Measurements from ENCODE around the gene FPR1. TPM values are rescaled to one million over a fixed set of nuclear protein-coding genes. Genes with fewer than 3 reads are reported as not detected.

FPR1 gene
- polyA plus RNA-seq, 5 donors = 1.2 to 2.7 (median 2.3) TPM

GRCh38 chr19:51706885-51707284 lies 44.8 kb downstream of the FPR1 start:
- no peak for DNase-seq

GRCh38 chr19:51706296-51706695 lies 45.4 kb downstream of the FPR1 start:
- no peak for DNase-seq

GRCh38 chr19:51704626-51705025 lies 47.1 kb downstream of the FPR1 start:
- no peak for DNase-seq

GRCh38 chr19:51703575-51704515 lies 47.8 kb downstream of the FPR1 start:
- DNase-seq = peak; percentile 95

- peak; percentile 17 to 27 for DNase-seq
These were observed 48.7 kb downstream of the FPR1 start for GRCh38 chr19:51702825-51703574.

- DNase-seq = peak; percentile 51 to 63
These were observed 49.4 kb downstream of the FPR1 start for GRCh38 chr19:51702103-51702824.

GRCh38 chr19:51701468-51702100 lies 50.1 kb downstream of the FPR1 start:
- no peak for DNase-seq

GRCh38 chr19:51699170-51699569 lies 52.5 kb downstream of the FPR1 start:
- no peak for DNase-seq

GRCh38 chr19:51698296-51698695 lies 53.4 kb downstream of the FPR1 start:
- DNase-seq = no peak

- DNase-seq = no peak
These were observed 54.4 kb downstream of the FPR1 start for GRCh38 chr19:51697169-51697776.

GRCh38 chr19:51696606-51697005 lies 55.1 kb downstream of the FPR1 start:
- no peak for DNase-seq

Other genes starting within 250 kb of the FPR1 start
- gene SIGLEC6, start 220.2 kb downstream of the FPR1 start, polyA plus RNA-seq (ENCODE audit: insufficient read depth in 1 of 5, insufficient read length in 5 of 5, low replicate concordance in 1 of 5) = under 1 TPM in 4 of 5 donors, not detected in 1; 0.13 to 0.32 (median 0.23) TPM
- gene ZNF175, start 180.6 kb downstream of the FPR1 start, polyA plus RNA-seq (ENCODE audit: insufficient read depth in 1 of 5, insufficient read length in 5 of 5, low replicate concordance in 1 of 5) = 10 to 100 TPM; 11.1 to 22.4 (median 19.3) TPM
- 1 to 10 TPM in 1 of 5 donors, under 1 TPM in 3, not detected in 1; 0.31 to 1.2 (median 0.50) TPM for gene SIGLEC5, start 121.5 kb downstream of the FPR1 start, polyA plus RNA-seq (ENCODE audit: insufficient read depth in 1 of 5, insufficient read length in 5 of 5, low replicate concordance in 1 of 5)
- gene SIGLEC14, start 105.1 kb downstream of the FPR1 start, polyA plus RNA-seq (ENCODE audit: insufficient read depth in 1 of 5, insufficient read length in 5 of 5, low replicate concordance in 1 of 5) = 1 to 10 TPM in 4 of 5 donors, under 1 TPM in 1; 0.90 to 3.0 (median 2.2) TPM
- 10 to 100 TPM; 14.7 to 21.7 (median 20.5) TPM for gene SPACA6, start 58.5 kb downstream of the FPR1 start, polyA plus RNA-seq (ENCODE audit: insufficient read depth in 1 of 5, insufficient read length in 5 of 5, low replicate concordance in 1 of 5)
- 1 to 10 TPM in 1 of 5 donors, under 1 TPM in 4; 0.20 to 1.4 (median 0.36) TPM for gene HAS1, start 27.9 kb downstream of the FPR1 start, polyA plus RNA-seq (ENCODE audit: insufficient read depth in 1 of 5, insufficient read length in 5 of 5, low replicate concordance in 1 of 5)
- under 1 TPM; 0.18 to 0.45 (median 0.33) TPM for gene FPR2, start 9.3 kb upstream of the FPR1 start, polyA plus RNA-seq (ENCODE audit: insufficient read depth in 1 of 5, insufficient read length in 5 of 5, low replicate concordance in 1 of 5)
- 1 to 10 TPM in 3 of 5 donors, under 1 TPM in 2; 0.81 to 1.8 (median 1.0) TPM for gene FPR3, start 43.3 kb upstream of the FPR1 start, polyA plus RNA-seq (ENCODE audit: insufficient read depth in 1 of 5, insufficient read length in 5 of 5, low replicate concordance in 1 of 5)
- gene ZNF577, start 136.1 kb upstream of the FPR1 start, polyA plus RNA-seq (ENCODE audit: insufficient read depth in 1 of 5, insufficient read length in 5 of 5, low replicate concordance in 1 of 5) = 10 to 100 TPM; 33.0 to 49.5 (median 44.6) TPM
- 10 to 100 TPM; 20.7 to 30.7 (median 28.9) TPM for gene ZNF649, start 153.1 kb upstream of the FPR1 start, polyA plus RNA-seq (ENCODE audit: insufficient read depth in 1 of 5, insufficient read length in 5 of 5, low replicate concordance in 1 of 5)
- gene ZNF613, start 175.6 kb upstream of the FPR1 start, polyA plus RNA-seq (ENCODE audit: insufficient read depth in 1 of 5, insufficient read length in 5 of 5, low replicate concordance in 1 of 5) = 10 to 100 TPM; 10.5 to 16.4 (median 13.7) TPM
- gene ZNF350, start 235.0 kb upstream of the FPR1 start, polyA plus RNA-seq (ENCODE audit: insufficient read depth in 1 of 5, insufficient read length in 5 of 5, low replicate concordance in 1 of 5) = 10 to 100 TPM; 13.3 to 25.4 (median 21.4) TPM